DLD1 (cell line): ENCODE data around the gene APEH.

ENCODE experiments used
- in situ Hi-C: cut with HindIII; loops from 2 replicates; pipeline ENCODE4 v1.10.0; 2017; ENCODE audit warnings: low sequenced_read_pairs

The APEH gene

DNA sequence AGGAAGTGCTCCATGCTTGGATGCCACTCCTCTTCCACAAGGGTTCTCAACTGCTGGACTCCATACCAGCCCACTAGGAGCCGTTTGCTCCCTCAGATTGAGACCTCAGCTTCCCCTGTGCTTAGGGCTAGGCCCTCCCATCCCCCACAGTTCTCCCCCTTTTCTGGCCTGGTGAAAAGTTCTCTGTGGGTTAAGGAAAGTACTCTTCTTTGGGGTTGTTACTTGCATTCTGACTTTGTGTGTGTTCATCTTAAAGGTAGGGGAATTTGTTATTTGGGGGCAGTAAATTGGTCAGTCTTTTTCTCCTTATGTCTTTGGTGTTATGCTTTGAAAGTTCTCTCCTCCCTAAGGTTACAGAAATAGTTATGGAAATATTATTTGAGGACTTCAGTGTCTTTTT, 24.0 kb upstream of the APEH start:
- in situ Hi-C loops = no loop called here

DNA sequence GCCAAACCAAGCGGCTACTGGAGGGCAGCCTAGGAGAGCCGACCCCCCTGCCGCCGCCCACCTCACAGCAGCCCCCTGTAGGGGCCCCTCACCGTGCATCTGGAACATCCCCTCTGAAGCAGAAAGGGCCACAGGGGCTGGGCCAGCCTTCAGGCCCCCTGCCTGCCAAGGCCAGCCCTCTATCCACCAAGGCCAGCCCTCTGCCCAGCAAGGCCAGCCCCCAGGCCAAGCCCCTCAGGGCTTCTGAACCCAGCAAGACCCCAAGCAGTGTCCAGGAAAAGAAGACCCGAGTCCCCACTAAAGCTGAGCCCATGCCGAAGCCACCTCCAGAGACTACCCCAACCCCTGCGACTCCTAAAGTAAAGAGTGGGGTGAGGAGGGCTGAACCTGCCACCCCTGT, 23.5 kb upstream of the APEH start:
- in situ Hi-C loops = no loop called here

DNA sequence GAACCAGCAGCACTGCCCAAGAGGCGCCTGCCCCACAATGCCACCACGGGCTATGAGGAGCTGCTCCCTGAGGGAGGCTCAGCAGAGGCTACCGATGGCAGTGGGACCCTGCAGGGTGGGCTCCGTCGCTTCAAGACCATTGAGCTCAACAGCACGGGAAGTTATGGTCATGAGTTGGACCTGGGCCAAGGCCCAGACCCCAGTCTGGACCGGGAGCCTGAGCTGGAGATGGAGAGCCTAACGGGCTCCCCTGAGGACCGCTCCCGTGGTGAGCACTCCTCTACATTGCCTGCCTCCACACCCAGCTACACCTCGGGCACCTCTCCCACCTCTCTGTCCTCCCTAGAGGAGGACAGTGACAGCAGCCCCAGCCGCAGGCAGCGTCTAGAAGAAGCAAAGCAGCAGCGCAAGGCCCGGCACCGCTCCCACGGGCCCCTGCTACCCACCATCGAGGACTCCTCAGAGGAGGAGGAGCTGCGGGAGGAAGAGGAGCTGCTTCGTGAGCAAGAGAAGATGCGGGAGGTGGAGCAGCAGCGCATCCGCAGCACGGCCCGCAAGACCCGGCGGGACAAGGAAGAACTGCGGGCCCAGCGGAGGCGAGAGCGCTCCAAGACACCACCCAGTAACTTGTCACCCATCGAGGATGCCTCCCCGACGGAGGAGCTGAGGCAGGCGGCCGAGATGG, 21.8 kb upstream of the APEH start:
- in situ Hi-C loops = no loop called here

DNA sequence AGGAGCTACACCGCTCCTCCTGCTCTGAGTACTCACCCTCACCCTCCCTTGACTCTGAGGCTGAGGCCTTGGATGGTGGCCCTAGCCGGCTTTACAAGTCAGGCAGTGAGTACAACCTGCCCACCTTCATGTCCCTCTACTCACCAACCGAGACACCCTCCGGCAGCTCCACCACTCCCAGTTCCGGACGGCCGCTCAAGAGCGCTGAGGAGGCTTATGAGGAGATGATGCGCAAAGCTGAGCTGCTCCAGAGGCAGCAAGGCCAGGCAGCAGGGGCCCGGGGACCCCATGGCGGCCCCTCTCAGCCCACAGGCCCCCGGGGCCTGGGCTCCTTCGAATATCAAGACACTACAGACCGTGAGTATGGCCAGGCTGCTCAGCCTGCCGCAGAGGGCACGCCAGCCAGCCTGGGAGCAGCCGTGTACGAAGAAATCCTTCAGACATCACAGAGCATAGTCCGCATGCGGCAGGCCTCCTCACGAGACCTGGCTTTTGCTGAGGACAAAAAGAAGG, 21.2 kb upstream of the APEH start:
- in situ Hi-C loops = no loop called here

DNA sequence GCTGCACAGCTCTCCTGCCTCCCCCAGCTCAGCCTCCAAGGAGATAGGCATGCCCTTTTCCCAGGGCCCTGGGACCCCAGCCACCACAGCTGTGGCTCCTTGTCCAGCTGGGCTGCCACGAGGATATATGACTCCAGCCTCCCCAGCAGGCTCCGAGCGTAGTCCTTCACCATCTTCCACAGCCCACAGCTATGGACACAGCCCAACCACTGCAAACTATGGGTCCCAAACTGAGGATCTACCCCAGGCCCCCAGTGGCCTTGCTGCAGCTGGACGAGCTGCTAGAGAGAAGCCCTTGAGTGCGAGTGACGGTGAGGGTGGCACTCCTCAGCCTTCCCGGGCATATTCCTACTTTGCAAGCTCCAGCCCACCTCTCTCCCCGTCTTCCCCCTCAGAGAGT, 20.5 kb upstream of the APEH start:
- in situ Hi-C loops = no loop called here

GRCh38 chr3:49654176-49654825, 19.9 kb upstream of the APEH start:
- in situ Hi-C loops = no loop called here

DNA sequence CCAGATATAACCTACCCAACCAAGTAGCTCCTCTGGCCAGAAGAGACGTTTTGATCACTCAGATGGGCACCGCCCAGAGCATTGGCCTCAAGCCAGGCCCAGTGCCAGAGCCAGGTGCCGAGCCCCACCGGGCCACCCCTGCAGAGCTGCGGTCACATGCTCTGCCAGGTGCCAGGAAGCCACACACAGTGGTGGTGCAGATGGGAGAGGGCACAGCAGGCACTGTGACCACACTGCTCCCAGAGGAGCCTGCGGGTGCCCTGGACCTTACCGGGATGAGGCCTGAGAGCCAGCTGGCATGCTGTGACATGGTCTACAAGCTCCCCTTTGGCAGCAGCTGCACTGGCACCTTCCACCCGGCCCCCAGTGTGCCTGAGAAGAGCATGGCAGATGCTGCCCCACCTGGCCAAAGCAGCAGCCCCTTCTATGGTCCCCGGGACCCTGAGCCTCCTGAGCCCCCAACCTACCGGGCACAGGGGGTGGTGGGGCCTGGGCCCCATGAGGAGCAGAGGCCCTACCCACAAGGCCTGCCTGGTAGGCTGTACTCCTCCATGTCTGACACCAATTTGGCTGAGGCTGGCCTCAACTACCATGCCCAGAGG, 19.1 kb upstream of the APEH start:
- in situ Hi-C loops = no loop called here

- in situ Hi-C loops = no loop called here
Observed at GRCh38 chr3:49655731-49656285, 18.3 kb upstream of the APEH start.

- in situ Hi-C loops = no loop called here
Observed at GRCh38 chr3:49656541-49657112, 17.5 kb upstream of the APEH start.

GRCh38 chr3:49657208-49657915, 16.8 kb upstream of the APEH start:
- in situ Hi-C loops = no loop called here

DNA sequence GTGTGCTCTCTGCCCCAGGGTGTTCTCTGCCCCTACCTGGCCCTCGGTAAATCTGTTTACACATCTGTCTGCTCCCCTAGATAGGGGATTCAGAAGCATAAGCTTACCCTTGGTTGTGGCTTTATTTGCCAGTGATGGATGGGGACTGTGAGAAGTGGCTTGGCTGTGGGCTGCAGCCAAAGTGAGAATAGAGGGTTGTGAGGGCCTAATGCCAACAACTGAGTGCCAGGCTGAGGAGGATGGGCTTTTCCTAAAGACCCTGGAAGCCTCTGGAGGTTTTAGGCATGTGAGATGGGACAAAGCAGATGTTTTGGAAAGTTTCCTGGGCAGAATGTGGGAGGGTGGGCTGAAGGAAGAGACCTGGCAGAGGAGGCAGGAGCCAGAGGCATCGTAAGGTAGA, 15.4 kb upstream of the APEH start:
- in situ Hi-C loops = no loop called here

GRCh38 chr3:49659756-49660155, 14.4 kb upstream of the APEH start:
- in situ Hi-C loops = no loop called here

GRCh38 chr3:49661281-49661680, 12.9 kb upstream of the APEH start:
- in situ Hi-C loops = no loop called here

DNA sequence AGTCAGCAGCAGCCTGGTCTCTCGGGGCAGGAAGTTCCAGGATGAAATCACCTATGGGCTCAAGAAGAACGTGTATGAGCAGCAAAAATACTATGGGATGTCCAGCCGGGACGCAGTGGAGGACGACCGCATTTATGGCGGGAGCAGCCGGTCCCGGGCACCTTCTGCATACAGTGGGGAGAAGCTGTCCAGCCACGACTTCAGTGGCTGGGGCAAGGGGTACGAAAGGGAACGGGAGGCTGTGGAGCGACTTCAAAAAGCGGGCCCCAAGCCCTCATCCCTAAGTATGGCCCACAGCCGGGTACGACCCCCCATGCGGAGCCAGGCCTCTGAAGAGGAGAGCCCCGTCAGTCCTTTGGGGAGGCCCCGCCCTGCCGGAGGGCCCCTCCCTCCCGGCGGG, 12.1 kb upstream of the APEH start:
- in situ Hi-C loops = no loop called here

GRCh38 chr3:49662720-49663413, 11.3 kb upstream of the APEH start:
- in situ Hi-C loops = no loop called here

GRCh38 chr3:49663831-49664230, 10.3 kb upstream of the APEH start:
- in situ Hi-C loops = no loop called here

DNA sequence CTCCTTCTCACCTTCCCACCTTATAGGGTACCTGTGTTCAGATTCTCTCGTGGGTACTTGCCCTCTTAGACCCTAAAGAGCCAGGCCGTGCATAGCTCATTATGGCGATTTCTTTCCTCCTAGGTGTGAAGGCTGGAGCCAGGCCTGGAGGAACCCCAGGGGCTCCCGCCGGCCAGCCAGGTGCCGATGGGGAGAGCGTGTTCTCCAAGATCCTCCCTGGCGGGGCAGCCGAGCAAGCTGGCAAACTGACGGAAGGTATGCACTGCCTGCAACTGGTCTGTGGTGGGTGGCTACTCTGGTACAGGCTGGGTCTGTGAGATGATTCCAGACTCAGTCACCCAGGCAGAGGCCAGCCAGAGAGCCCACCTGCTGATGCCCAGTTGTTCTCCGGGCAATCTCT, 9.9 kb upstream of the APEH start:
- in situ Hi-C loops = no loop called here

- in situ Hi-C loops = no loop called here
Observed at GRCh38 chr3:49665822-49666519, 8.2 kb upstream of the APEH start.

- in situ Hi-C loops = no loop called here
Observed at GRCh38 chr3:49666592-49666991, 7.6 kb upstream of the APEH start.
